Neural cell (in vitro differentiated cells): Measurements from ENCODE around the gene DMWD. TPM values are rescaled to one million over a fixed set of nuclear protein-coding genes. Genes with fewer than 3 reads are reported as not detected.

Experiments used
- H2AFZ ChIP-seq: fragments of 200-600, 300-800 bp; sonication (generic), shearing (Covaris generic); 2 replicates; pipeline ENCODE4 v1.6.0; 2014; ENCODE audit warnings: low read depth, mild to moderate bottlenecking, antibody characterized with exemption, low read length, moderate library complexity
- H3F3A ChIP-seq: fragments of 200-600 bp; shearing (Covaris generic); 2 replicates; pipeline ENCODE4 v1.6.1; 2016; ENCODE audit warnings: mild to moderate bottlenecking, moderate library complexity, mixed read lengths, antibody characterized with exemption, low read length; ENCODE audit not compliant: insufficient read depth, poor library complexity, severe bottlenecking
- H3K27ac ChIP-seq: fragments of 200-600, 300-800 bp; sonication (generic), shearing (Covaris generic); 2 replicates; pipeline ENCODE4 v1.5.1; 2014; ENCODE audit warnings: mild to moderate bottlenecking, low read length, moderate library complexity
- H3K27me3 ChIP-seq: fragments of 300-800, 200-600 bp; sonication (generic), shearing (Covaris generic); 2 replicates; pipeline ENCODE4 v1.6.0; 2014; ENCODE audit warnings: mild to moderate bottlenecking, low read depth, low read length, moderate library complexity; ENCODE audit not compliant: insufficient read depth
- H3K36me3 ChIP-seq: fragments of 300-800, 200-600 bp; sonication (generic), shearing (Covaris generic); 2 replicates; pipeline ENCODE4 v1.5.1; 2014; ENCODE audit warnings: mild to moderate bottlenecking, antibody characterized with exemption, low read length, moderate library complexity; ENCODE audit not compliant: insufficient read depth
- H3K4me2 ChIP-seq: fragments of 300-800, 200-600 bp; sonication (generic), shearing (Covaris generic); 2 replicates; pipeline ENCODE4 v1.6.0; 2014; ENCODE audit warnings: mild to moderate bottlenecking, low read length
- H3K4me3 ChIP-seq: fragments of 300-800, 200-600 bp; sonication (generic), shearing (Covaris generic); 2 replicates; pipeline ENCODE4 v1.5.1; 2014; ENCODE audit warnings: mild to moderate bottlenecking, low read length, moderate library complexity
- H3K79me2 ChIP-seq: fragments of 200-600 bp; shearing (Covaris generic); replicated peaks from 2 replicates; pipeline ENCODE4 v1.6.0; 2014; ENCODE audit warnings: mild to moderate bottlenecking, low read length, moderate library complexity; ENCODE audit not compliant: insufficient read depth
- H3K9ac ChIP-seq: fragments of 300-800, 200-600 bp; sonication (generic), shearing (Covaris generic); 2 replicates; pipeline ENCODE4 v1.6.1; 2016; ENCODE audit warnings: mild to moderate bottlenecking, low read length, mixed read lengths
- H3K9me2 ChIP-seq: fragments of 200-600 bp; shearing (Covaris generic); 2 replicates; pipeline ENCODE4 v1.6.1; 2016; ENCODE audit warnings: mild to moderate bottlenecking, low read length, mixed read lengths; ENCODE audit not compliant: insufficient read depth
- H3K9me3 ChIP-seq: fragments of 200-600, 300-800 bp; sonication (generic), shearing (Covaris generic); 2 replicates; pipeline ENCODE4 v1.6.1; 2016; ENCODE audit warnings: mild to moderate bottlenecking, mixed run types, low read length, moderate library complexity, mixed read lengths
- H4K20me1 ChIP-seq: fragments of 200-600 bp; shearing (Covaris generic); 2 replicates; pipeline ENCODE4 v1.6.1; 2016; ENCODE audit warnings: mild to moderate bottlenecking, mixed run types; ENCODE audit not compliant: insufficient read depth
- EP300 ChIP-seq: fragments of 450-650 bp; conservative IDR thresholded peaks from 2 replicates; pipeline ENCODE4 v1.6.1; 2014; ENCODE audit warnings: antibody characterized with exemption, mild to moderate bottlenecking, moderate library complexity; ENCODE audit not compliant: poor library complexity, severe bottlenecking
- EZH2 ChIP-seq: fragments of 200-600, 300-800 bp; shearing (Covaris generic), sonication (generic); IDR thresholded peaks from 2 replicates; pipeline ENCODE4 v1.6.1; 2014; ENCODE audit warnings: antibody characterized with exemption, low read length, borderline replicate concordance, mild to moderate bottlenecking; ENCODE audit not compliant: insufficient read depth, poor library complexity, severe bottlenecking
- MXI1 ChIP-seq: fragments of 450-650 bp; conservative IDR thresholded peaks from 2 replicates; pipeline ENCODE4 v1.6.1; 2014; ENCODE audit warnings: antibody characterized with exemption, mild to moderate bottlenecking; ENCODE audit not compliant: poor library complexity, severe bottlenecking
- POLR2AphosphoS5 ChIP-seq: IDR thresholded peaks from 2 replicates; pipeline ENCODE4 v1.6.1; 2012
- RAD21 ChIP-seq: fragments of 450-650 bp; conservative IDR thresholded peaks from 2 replicates; pipeline ENCODE4 v1.6.1; 2014; ENCODE audit warnings: antibody characterized with exemption, mild to moderate bottlenecking, moderate library complexity
- SMC3 ChIP-seq: fragments of 450-650 bp; conservative IDR thresholded peaks from 2 replicates; pipeline ENCODE4 v1.6.1; 2014; ENCODE audit warnings: antibody characterized with exemption, mild to moderate bottlenecking, moderate library complexity; ENCODE audit not compliant: poor library complexity
- TAF1 ChIP-seq: IDR thresholded peaks from 2 replicates; pipeline ENCODE4 v1.6.1; 2012; ENCODE audit warnings: low read depth
- polyA plus RNA-seq: library from polyadenylated mRNA; depleted of rRNA; stranded (reverse); fragments of >200 nt; gene quantifications from 2 replicates; pipeline ENCODE4 v1.2.3, GENCODE V29; 2014
- TF ChIP-seq, protein P1 (sequence below): IDR thresholded peaks from 2 replicates; pipeline ENCODE4 v1.6.1; 2012; ENCODE audit warnings: borderline replicate concordance
- TF ChIP-seq, protein P2 (sequence below): fragments of 450-650 bp; IDR thresholded peaks from 2 replicates; pipeline ENCODE4 v1.5.1; 2014; ENCODE audit warnings: antibody characterized with exemption, mild to moderate bottlenecking, moderate library complexity; ENCODE audit not compliant: poor library complexity, severe bottlenecking

Gene DMWD
- polyA plus RNA-seq, 1 donor from 2014 or later = 20.4 TPM

DNA sequence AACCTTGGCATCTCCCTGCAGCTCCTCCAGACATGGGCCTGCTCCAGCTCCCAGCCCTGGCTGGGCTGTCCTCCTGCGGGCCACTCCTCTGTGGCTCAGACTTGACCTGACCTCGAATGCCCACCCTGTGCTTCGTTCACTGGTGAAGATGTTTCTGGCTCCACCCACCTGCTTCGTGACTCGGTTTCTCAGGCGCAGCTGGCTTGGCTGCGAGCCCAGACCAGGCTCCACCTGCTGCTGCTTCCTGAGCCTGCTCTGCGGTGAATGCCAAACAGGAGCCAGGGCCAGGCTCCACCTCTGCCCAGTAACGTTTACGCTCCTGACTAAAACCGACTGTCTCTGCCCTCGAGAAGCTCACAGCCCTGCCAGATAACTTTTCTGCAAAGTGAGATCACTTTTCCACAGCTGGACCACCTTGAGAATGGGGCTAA is 31.4 kb upstream of the DMWD start:
- Histone ChIP-seq H3K9me3 (no peaks in the 10 kb centered on the region), H3K4me2 (no peak overlapping the region), H3K27ac (no peak overlapping the region), H3K9ac (no peak overlapping the region), H3K9me2 (no peaks in the 10 kb centered on the region), H3F3A (no peaks in the 10 kb centered on the region), H3K27me3 (no peaks in the 10 kb centered on the region), H4K20me1 (no peaks in the 10 kb centered on the region), H3K36me3 (no peaks in the 10 kb centered on the region), H2AFZ (no peak overlapping the region), H3K79me2 (no peaks in the 10 kb centered on the region), H3K4me3 (no peak overlapping the region)
- TF ChIP-seq, protein P1, sequence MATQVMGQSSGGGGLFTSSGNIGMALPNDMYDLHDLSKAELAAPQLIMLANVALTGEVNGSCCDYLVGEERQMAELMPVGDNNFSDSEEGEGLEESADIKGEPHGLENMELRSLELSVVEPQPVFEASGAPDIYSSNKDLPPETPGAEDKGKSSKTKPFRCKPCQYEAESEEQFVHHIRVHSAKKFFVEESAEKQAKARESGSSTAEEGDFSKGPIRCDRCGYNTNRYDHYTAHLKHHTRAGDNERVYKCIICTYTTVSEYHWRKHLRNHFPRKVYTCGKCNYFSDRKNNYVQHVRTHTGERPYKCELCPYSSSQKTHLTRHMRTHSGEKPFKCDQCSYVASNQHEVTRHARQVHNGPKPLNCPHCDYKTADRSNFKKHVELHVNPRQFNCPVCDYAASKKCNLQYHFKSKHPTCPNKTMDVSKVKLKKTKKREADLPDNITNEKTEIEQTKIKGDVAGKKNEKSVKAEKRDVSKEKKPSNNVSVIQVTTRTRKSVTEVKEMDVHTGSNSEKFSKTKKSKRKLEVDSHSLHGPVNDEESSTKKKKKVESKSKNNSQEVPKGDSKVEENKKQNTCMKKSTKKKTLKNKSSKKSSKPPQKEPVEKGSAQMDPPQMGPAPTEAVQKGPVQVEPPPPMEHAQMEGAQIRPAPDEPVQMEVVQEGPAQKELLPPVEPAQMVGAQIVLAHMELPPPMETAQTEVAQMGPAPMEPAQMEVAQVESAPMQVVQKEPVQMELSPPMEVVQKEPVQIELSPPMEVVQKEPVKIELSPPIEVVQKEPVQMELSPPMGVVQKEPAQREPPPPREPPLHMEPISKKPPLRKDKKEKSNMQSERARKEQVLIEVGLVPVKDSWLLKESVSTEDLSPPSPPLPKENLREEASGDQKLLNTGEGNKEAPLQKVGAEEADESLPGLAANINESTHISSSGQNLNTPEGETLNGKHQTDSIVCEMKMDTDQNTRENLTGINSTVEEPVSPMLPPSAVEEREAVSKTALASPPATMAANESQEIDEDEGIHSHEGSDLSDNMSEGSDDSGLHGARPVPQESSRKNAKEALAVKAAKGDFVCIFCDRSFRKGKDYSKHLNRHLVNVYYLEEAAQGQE = no peak
- TF ChIP-seq EZH2 = no peak
- TF ChIP-seq SMC3 = no peak
- no peak for TF ChIP-seq RAD21
- TF ChIP-seq TAF1 = no peak
- no peak for TF ChIP-seq EP300
- no peak for TF ChIP-seq MXI1
- TF ChIP-seq, protein P2, sequence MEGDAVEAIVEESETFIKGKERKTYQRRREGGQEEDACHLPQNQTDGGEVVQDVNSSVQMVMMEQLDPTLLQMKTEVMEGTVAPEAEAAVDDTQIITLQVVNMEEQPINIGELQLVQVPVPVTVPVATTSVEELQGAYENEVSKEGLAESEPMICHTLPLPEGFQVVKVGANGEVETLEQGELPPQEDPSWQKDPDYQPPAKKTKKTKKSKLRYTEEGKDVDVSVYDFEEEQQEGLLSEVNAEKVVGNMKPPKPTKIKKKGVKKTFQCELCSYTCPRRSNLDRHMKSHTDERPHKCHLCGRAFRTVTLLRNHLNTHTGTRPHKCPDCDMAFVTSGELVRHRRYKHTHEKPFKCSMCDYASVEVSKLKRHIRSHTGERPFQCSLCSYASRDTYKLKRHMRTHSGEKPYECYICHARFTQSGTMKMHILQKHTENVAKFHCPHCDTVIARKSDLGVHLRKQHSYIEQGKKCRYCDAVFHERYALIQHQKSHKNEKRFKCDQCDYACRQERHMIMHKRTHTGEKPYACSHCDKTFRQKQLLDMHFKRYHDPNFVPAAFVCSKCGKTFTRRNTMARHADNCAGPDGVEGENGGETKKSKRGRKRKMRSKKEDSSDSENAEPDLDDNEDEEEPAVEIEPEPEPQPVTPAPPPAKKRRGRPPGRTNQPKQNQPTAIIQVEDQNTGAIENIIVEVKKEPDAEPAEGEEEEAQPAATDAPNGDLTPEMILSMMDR = no peak
- TF ChIP-seq POLR2AphosphoS5 = no peak

DNA sequence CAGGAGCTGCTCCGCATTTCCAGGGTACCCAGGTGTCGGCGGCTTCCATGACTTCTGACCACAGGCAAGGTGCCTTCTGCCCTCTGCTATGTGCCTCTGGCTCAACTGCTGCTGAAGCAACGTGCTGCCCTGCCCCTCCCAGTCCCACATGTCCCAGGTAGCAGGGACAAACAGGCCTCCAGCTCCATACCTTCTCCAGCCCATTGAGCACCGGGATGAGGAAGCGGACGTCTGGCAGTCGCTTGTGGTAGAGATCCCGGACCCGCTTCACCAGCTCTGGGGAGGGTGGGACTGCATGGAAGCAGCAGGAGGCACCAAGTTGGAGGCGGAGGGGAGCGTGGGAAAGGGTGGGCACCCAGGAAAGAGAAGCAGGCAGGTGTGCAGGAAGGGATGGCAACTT is 30.5 kb upstream of the DMWD start:
- Histone ChIP-seq H3K9ac (no peak overlapping the region), H3K9me2 (no peaks in the 10 kb centered on the region), H2AFZ (no peak overlapping the region), H4K20me1 (no peaks in the 10 kb centered on the region), H3K9me3 (no peaks in the 10 kb centered on the region), H3F3A (no peaks in the 10 kb centered on the region), H3K4me2 (no peak overlapping the region), H3K27ac (no peak overlapping the region), H3K79me2 (no peaks in the 10 kb centered on the region), H3K27me3 (no peaks in the 10 kb centered on the region), H3K36me3 (no peaks in the 10 kb centered on the region), H3K4me3 (no peak overlapping the region)
- TF ChIP-seq SMC3 (no peak), EP300 (no peak), RAD21 (no peak), POLR2AphosphoS5 (no peak), MXI1 (no peak), TAF1 (no peak), EZH2 (no peak)
- TF ChIP-seq, protein P1 = no peak
- TF ChIP-seq, protein P2 = no peak
